Neural cell (in vitro differentiated cells): Measurements from ENCODE around the gene RAB40C. TPM values are rescaled to one million over a fixed set of nuclear protein-coding genes. Genes with fewer than 3 reads are reported as not detected.

Source experiments
- H2AFZ ChIP-seq: fragments of 200-600, 300-800 bp; sonication (generic), shearing (Covaris generic); 2 replicates; pipeline ENCODE4 v1.6.0; 2014; ENCODE audit warnings: low read depth, mild to moderate bottlenecking, antibody characterized with exemption, low read length, moderate library complexity
- H3F3A ChIP-seq: fragments of 200-600 bp; shearing (Covaris generic); 2 replicates; pipeline ENCODE4 v1.6.1; 2016; ENCODE audit warnings: mild to moderate bottlenecking, moderate library complexity, mixed read lengths, antibody characterized with exemption, low read length; ENCODE audit not compliant: insufficient read depth, poor library complexity, severe bottlenecking
- H3K27ac ChIP-seq: fragments of 200-600, 300-800 bp; sonication (generic), shearing (Covaris generic); 2 replicates; pipeline ENCODE4 v1.5.1; 2014; ENCODE audit warnings: mild to moderate bottlenecking, low read length, moderate library complexity
- H3K27me3 ChIP-seq: fragments of 300-800, 200-600 bp; sonication (generic), shearing (Covaris generic); 2 replicates; pipeline ENCODE4 v1.6.0; 2014; ENCODE audit warnings: mild to moderate bottlenecking, low read depth, low read length, moderate library complexity; ENCODE audit not compliant: insufficient read depth
- H3K36me3 ChIP-seq: fragments of 300-800, 200-600 bp; sonication (generic), shearing (Covaris generic); 2 replicates; pipeline ENCODE4 v1.5.1; 2014; ENCODE audit warnings: mild to moderate bottlenecking, antibody characterized with exemption, low read length, moderate library complexity; ENCODE audit not compliant: insufficient read depth
- H3K4me2 ChIP-seq: fragments of 300-800, 200-600 bp; sonication (generic), shearing (Covaris generic); 2 replicates; pipeline ENCODE4 v1.6.0; 2014; ENCODE audit warnings: mild to moderate bottlenecking, low read length
- H3K4me3 ChIP-seq: fragments of 300-800, 200-600 bp; sonication (generic), shearing (Covaris generic); 2 replicates; pipeline ENCODE4 v1.5.1; 2014; ENCODE audit warnings: mild to moderate bottlenecking, low read length, moderate library complexity
- H3K79me2 ChIP-seq: fragments of 200-600 bp; shearing (Covaris generic); replicated peaks from 2 replicates; pipeline ENCODE4 v1.6.0; 2014; ENCODE audit warnings: mild to moderate bottlenecking, low read length, moderate library complexity; ENCODE audit not compliant: insufficient read depth
- H3K9ac ChIP-seq: fragments of 300-800, 200-600 bp; sonication (generic), shearing (Covaris generic); 2 replicates; pipeline ENCODE4 v1.6.1; 2016; ENCODE audit warnings: mild to moderate bottlenecking, low read length, mixed read lengths
- H3K9me2 ChIP-seq: fragments of 200-600 bp; shearing (Covaris generic); 2 replicates; pipeline ENCODE4 v1.6.1; 2016; ENCODE audit warnings: mild to moderate bottlenecking, low read length, mixed read lengths; ENCODE audit not compliant: insufficient read depth
- H3K9me3 ChIP-seq: fragments of 200-600, 300-800 bp; sonication (generic), shearing (Covaris generic); 2 replicates; pipeline ENCODE4 v1.6.1; 2016; ENCODE audit warnings: mild to moderate bottlenecking, mixed run types, low read length, moderate library complexity, mixed read lengths
- H4K20me1 ChIP-seq: fragments of 200-600 bp; shearing (Covaris generic); 2 replicates; pipeline ENCODE4 v1.6.1; 2016; ENCODE audit warnings: mild to moderate bottlenecking, mixed run types; ENCODE audit not compliant: insufficient read depth
- EP300 ChIP-seq: fragments of 450-650 bp; conservative IDR thresholded peaks from 2 replicates; pipeline ENCODE4 v1.6.1; 2014; ENCODE audit warnings: antibody characterized with exemption, mild to moderate bottlenecking, moderate library complexity; ENCODE audit not compliant: poor library complexity, severe bottlenecking
- EZH2 ChIP-seq: fragments of 200-600, 300-800 bp; shearing (Covaris generic), sonication (generic); IDR thresholded peaks from 2 replicates; pipeline ENCODE4 v1.6.1; 2014; ENCODE audit warnings: antibody characterized with exemption, low read length, borderline replicate concordance, mild to moderate bottlenecking; ENCODE audit not compliant: insufficient read depth, poor library complexity, severe bottlenecking
- MXI1 ChIP-seq: fragments of 450-650 bp; conservative IDR thresholded peaks from 2 replicates; pipeline ENCODE4 v1.6.1; 2014; ENCODE audit warnings: antibody characterized with exemption, mild to moderate bottlenecking; ENCODE audit not compliant: poor library complexity, severe bottlenecking
- POLR2AphosphoS5 ChIP-seq: IDR thresholded peaks from 2 replicates; pipeline ENCODE4 v1.6.1; 2012
- RAD21 ChIP-seq: fragments of 450-650 bp; conservative IDR thresholded peaks from 2 replicates; pipeline ENCODE4 v1.6.1; 2014; ENCODE audit warnings: antibody characterized with exemption, mild to moderate bottlenecking, moderate library complexity
- SMC3 ChIP-seq: fragments of 450-650 bp; conservative IDR thresholded peaks from 2 replicates; pipeline ENCODE4 v1.6.1; 2014; ENCODE audit warnings: antibody characterized with exemption, mild to moderate bottlenecking, moderate library complexity; ENCODE audit not compliant: poor library complexity
- TAF1 ChIP-seq: IDR thresholded peaks from 2 replicates; pipeline ENCODE4 v1.6.1; 2012; ENCODE audit warnings: low read depth
- polyA plus RNA-seq: library from polyadenylated mRNA; depleted of rRNA; stranded (reverse); fragments of >200 nt; gene quantifications from 2 replicates; pipeline ENCODE4 v1.2.3, GENCODE V29; 2014
- TF ChIP-seq, protein P1 (sequence below): fragments of 450-650 bp; IDR thresholded peaks from 2 replicates; pipeline ENCODE4 v1.5.1; 2014; ENCODE audit warnings: antibody characterized with exemption, mild to moderate bottlenecking, moderate library complexity; ENCODE audit not compliant: poor library complexity, severe bottlenecking
- TF ChIP-seq, protein P2 (sequence below): IDR thresholded peaks from 2 replicates; pipeline ENCODE4 v1.6.1; 2012; ENCODE audit warnings: borderline replicate concordance

RAB40C gene
- polyA plus RNA-seq, 1 donor from 2014 or later, result 40.7 TPM

- Histone ChIP-seq H3K9me3 (no peaks in the 10 kb centered on the region), H2AFZ (no peak overlapping the region), H3K4me2 (no peak overlapping the region), H3K79me2 (no peaks in the 10 kb centered on the region), H3K27ac (no peak overlapping the region), H3K36me3 (no peaks in the 10 kb centered on the region), H3F3A (no peaks in the 10 kb centered on the region), H3K9ac (no peak overlapping the region), H4K20me1 (no peaks in the 10 kb centered on the region), H3K27me3 (peaks cover 39% of the 10 kb centered on the region), H3K9me2 (no peaks in the 10 kb centered on the region), H3K4me3 (no peak overlapping the region)
- no peak for TF ChIP-seq EP300
- TF ChIP-seq, protein P1, sequence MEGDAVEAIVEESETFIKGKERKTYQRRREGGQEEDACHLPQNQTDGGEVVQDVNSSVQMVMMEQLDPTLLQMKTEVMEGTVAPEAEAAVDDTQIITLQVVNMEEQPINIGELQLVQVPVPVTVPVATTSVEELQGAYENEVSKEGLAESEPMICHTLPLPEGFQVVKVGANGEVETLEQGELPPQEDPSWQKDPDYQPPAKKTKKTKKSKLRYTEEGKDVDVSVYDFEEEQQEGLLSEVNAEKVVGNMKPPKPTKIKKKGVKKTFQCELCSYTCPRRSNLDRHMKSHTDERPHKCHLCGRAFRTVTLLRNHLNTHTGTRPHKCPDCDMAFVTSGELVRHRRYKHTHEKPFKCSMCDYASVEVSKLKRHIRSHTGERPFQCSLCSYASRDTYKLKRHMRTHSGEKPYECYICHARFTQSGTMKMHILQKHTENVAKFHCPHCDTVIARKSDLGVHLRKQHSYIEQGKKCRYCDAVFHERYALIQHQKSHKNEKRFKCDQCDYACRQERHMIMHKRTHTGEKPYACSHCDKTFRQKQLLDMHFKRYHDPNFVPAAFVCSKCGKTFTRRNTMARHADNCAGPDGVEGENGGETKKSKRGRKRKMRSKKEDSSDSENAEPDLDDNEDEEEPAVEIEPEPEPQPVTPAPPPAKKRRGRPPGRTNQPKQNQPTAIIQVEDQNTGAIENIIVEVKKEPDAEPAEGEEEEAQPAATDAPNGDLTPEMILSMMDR, result no peak
- TF ChIP-seq TAF1, result no peak
- TF ChIP-seq MXI1, result no peak
- TF ChIP-seq EZH2, result no peak
- no peak for TF ChIP-seq POLR2AphosphoS5
- no peak for TF ChIP-seq RAD21
- TF ChIP-seq SMC3, result no peak
- TF ChIP-seq, protein P2, sequence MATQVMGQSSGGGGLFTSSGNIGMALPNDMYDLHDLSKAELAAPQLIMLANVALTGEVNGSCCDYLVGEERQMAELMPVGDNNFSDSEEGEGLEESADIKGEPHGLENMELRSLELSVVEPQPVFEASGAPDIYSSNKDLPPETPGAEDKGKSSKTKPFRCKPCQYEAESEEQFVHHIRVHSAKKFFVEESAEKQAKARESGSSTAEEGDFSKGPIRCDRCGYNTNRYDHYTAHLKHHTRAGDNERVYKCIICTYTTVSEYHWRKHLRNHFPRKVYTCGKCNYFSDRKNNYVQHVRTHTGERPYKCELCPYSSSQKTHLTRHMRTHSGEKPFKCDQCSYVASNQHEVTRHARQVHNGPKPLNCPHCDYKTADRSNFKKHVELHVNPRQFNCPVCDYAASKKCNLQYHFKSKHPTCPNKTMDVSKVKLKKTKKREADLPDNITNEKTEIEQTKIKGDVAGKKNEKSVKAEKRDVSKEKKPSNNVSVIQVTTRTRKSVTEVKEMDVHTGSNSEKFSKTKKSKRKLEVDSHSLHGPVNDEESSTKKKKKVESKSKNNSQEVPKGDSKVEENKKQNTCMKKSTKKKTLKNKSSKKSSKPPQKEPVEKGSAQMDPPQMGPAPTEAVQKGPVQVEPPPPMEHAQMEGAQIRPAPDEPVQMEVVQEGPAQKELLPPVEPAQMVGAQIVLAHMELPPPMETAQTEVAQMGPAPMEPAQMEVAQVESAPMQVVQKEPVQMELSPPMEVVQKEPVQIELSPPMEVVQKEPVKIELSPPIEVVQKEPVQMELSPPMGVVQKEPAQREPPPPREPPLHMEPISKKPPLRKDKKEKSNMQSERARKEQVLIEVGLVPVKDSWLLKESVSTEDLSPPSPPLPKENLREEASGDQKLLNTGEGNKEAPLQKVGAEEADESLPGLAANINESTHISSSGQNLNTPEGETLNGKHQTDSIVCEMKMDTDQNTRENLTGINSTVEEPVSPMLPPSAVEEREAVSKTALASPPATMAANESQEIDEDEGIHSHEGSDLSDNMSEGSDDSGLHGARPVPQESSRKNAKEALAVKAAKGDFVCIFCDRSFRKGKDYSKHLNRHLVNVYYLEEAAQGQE, result no peak
Measured at GRCh38 chr16:561957-562938, 27.6 kb upstream of the RAB40C start.

DNA sequence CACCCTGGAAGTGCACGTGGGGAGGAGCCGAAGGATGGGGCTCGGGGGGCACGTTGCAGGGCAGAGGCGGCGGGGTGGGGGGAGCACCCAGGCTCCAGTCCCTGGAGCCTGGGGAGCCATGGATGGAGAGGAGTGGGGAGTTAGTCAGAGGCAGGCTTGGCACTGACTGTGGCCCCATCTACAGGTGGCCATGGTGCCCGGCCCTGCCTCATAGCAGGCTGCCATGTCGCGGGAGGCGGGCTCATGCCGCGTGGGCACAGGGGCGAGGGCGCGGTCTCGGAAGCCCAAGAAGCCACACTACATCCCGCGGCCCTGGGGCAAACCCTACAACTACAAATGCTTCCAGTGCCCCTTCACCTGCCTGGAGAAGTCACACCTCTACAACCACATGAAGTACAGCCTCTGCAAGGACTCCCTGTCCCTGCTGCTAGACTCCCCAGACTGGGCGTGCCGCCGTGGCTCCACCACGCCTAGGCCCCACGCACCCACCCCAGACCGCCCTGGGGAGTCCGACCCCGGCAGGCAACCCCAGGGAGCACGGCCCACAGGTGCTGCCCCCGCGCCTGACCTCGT lies 26.7 kb upstream of the RAB40C start:
- Histone ChIP-seq H3K27ac (no peak overlapping the region), H3K27me3 (peaks cover 39% of the 10 kb centered on the region), H3K79me2 (no peaks in the 10 kb centered on the region)

More for the DNA sequence above, 26.7 kb upstream of the RAB40C start:
- Histone ChIP-seq H3F3A (no peaks in the 10 kb centered on the region), H3K4me3 (no peak overlapping the region), H3K9ac (no peak overlapping the region), H3K36me3 (no peaks in the 10 kb centered on the region), H2AFZ (no peak overlapping the region), H3K4me2 (no peak overlapping the region), H4K20me1 (no peaks in the 10 kb centered on the region), H3K9me2 (no peaks in the 10 kb centered on the region), H3K9me3 (no peaks in the 10 kb centered on the region)
- TF ChIP-seq RAD21, result no peak
- TF ChIP-seq MXI1, result no peak
- TF ChIP-seq EP300, result no peak
- TF ChIP-seq, protein P2, result no peak
